HepG2 (cell line): ENCODE measurements around the gene TSNAXIP1. TPM values are rescaled to one million over a fixed set of nuclear protein-coding genes. Genes with fewer than 3 reads are reported as not detected.
A peak's percentile ranks its signal among the peaks of the same experiment; 100 is the strongest.

Experiments
- CSRNP1 ChIP-seq: sonication (generic); formaldehyde crosslinking; IDR thresholded peaks from 2 replicates; pipeline ENCODE4 v1.8.1; 2023; ENCODE audit warnings: mild to moderate bottlenecking, missing genetic modification reagents
- DPF2 ChIP-seq: sonication (generic); formaldehyde crosslinking; IDR thresholded peaks from 2 replicates; pipeline ENCODE4 v1.4.0; 2020; ENCODE audit warnings: mild to moderate bottlenecking, low read depth, missing genetic modification reagents, borderline replicate concordance
- E2F2 ChIP-seq: sonication (generic); formaldehyde crosslinking; IDR thresholded peaks from 2 replicates; pipeline ENCODE4 v1.4.0; 2020; ENCODE audit warnings: missing genetic modification reagents, borderline replicate concordance
- GTF2F1 ChIP-seq: fragments of 150-350 bp; IDR thresholded peaks from 2 replicates; pipeline ENCODE4 v1.6.1; 2014; ENCODE audit warnings: low read length
- HCFC1 ChIP-seq: fragments of 150-350 bp; IDR thresholded peaks from 2 replicates; pipeline ENCODE4 v1.6.1; 2014; ENCODE audit warnings: low read depth, low read length
- HOXA7 ChIP-seq: sonication (generic); formaldehyde crosslinking; IDR thresholded peaks from 2 replicates; pipeline ENCODE4 v1.8.1; 2022; ENCODE audit warnings: mild to moderate bottlenecking, missing genetic modification reagents, moderate library complexity
- MAFF ChIP-seq: IDR thresholded peaks from 2 replicates; pipeline ENCODE4 v1.6.1; 2011; ENCODE audit warnings: low read depth, low read length, improper control_type of control experiment
- PAXIP1 ChIP-seq: sonication (generic); formaldehyde crosslinking; conservative IDR thresholded peaks from 2 replicates; pipeline ENCODE4 v1.4.0; 2020; ENCODE audit warnings: mild to moderate bottlenecking, missing genetic modification reagents, moderate library complexity
- PITX1 ChIP-seq: sonication (generic); formaldehyde crosslinking; IDR thresholded peaks from 2 replicates; pipeline ENCODE4 v1.5.1; 2020; ENCODE audit warnings: mild to moderate bottlenecking, missing genetic modification reagents
- SMC3 ChIP-seq: IDR thresholded peaks from 2 replicates; pipeline ENCODE4 v1.6.1; 2011; ENCODE audit warnings: low read length, improper control_type of control experiment
- TERF1 ChIP-seq: sonication (generic); formaldehyde crosslinking; IDR thresholded peaks from 2 replicates; pipeline ENCODE4 v1.8.0; 2022; ENCODE audit warnings: mild to moderate bottlenecking, missing genetic modification reagents, moderate library complexity
- ZBTB44 ChIP-seq: sonication (generic); formaldehyde crosslinking; IDR thresholded peaks from 2 replicates; pipeline ENCODE4 v1.4.0; 2020; ENCODE audit warnings: missing genetic modification reagents
- ZNF20 ChIP-seq: sonication (generic); formaldehyde crosslinking; IDR thresholded peaks from 2 replicates; pipeline ENCODE4 v1.4.0; 2020; ENCODE audit warnings: mild to moderate bottlenecking, moderate library complexity, missing genetic modification reagents
- ZNF296 ChIP-seq: sonication (generic); formaldehyde crosslinking; conservative IDR thresholded peaks from 2 replicates; pipeline ENCODE4 v1.5.0; 2020; ENCODE audit warnings: mild to moderate bottlenecking, missing genetic modification reagents
- ZNF362 ChIP-seq: sonication (generic); formaldehyde crosslinking; IDR thresholded peaks from 2 replicates; pipeline ENCODE4 v1.4.0; 2020; ENCODE audit warnings: missing genetic modification reagents, mild to moderate bottlenecking, borderline replicate concordance
- ZNF709 ChIP-seq: sonication (generic); formaldehyde crosslinking; IDR thresholded peaks from 2 replicates; pipeline ENCODE4 v1.5.0; 2020; ENCODE audit warnings: mild to moderate bottlenecking, missing genetic modification reagents
- ZNF784 ChIP-seq: sonication (generic); formaldehyde crosslinking; IDR thresholded peaks from 2 replicates; pipeline ENCODE4 v1.5.1; 2020; ENCODE audit warnings: missing genetic modification reagents, mild to moderate bottlenecking, borderline replicate concordance
- polyA plus RNA-seq, 8 experiments: library from polyadenylated mRNA; depleted of rRNA in 3 of 8; stranded (reverse) in 7 of 8; unstranded in 1 of 8; fragments of >200 nt; fragmentation: Illumina TruSeq in 4 of 8; extraction: Trizol in 4 of 8; gene quantifications; 2 replicates each; pipeline versions ENCODE4 v1.2.1 to v1.2.3, GENCODE V29; 2011 to 2016; ENCODE audit warnings: low read depth in 4 of 8, missing spikeins in 1 of 8, mixed read lengths in 1 of 8; ENCODE audit not compliant: insufficient read depth in 1 of 8
- total RNA-seq, 5 experiments: library from RNA; depleted of rRNA; stranded (reverse); fragments of >200 nt; fragmentation: Illumina TruSeq; extraction: Trizol; gene quantifications; 2 replicates each; pipeline ENCODE4 v1.2.3, GENCODE V29; 2016; ENCODE audit warnings: low read depth in 1 of 5

The TSNAXIP1 gene
- total and polyA plus RNA-seq, 2 of the 13 experiments (the other 11 are each of a cell fraction or from before 2014, with no cell fraction given) = 0.37 to 0.86 TPM

GRCh38 chr16:67805718-67806427 is 816 bp upstream of the TSNAXIP1 start (continued):
- TF ChIP-seq TERF1 (CRISPR knock-in tag) = no peak
- TF ChIP-seq ZNF20 = no peak
- no peak for TF ChIP-seq ZNF362
- no peak for TF ChIP-seq ZBTB44 (CRISPR knock-in tag)
- no peak for TF ChIP-seq PAXIP1 (CRISPR knock-in tag)
- TF ChIP-seq MAFF = no peak
- TF ChIP-seq PITX1 (CRISPR knock-in tag) = no peak
- no peak for TF ChIP-seq ZNF296 (CRISPR knock-in tag)
- no peak for TF ChIP-seq ZNF709 (CRISPR knock-in tag)
- no peak for TF ChIP-seq HCFC1
- no peak for TF ChIP-seq DPF2 (CRISPR knock-in tag)
- TF ChIP-seq E2F2 (CRISPR knock-in tag) = 0 out of 2 replicates have a peak, but pooled peaks have one; percentile 26
- no peak for TF ChIP-seq GTF2F1
- TF ChIP-seq SMC3 = 0 out of 2 replicates have a peak, but pooled peaks have one; percentile 0
- no peak for TF ChIP-seq ZNF784
- TF ChIP-seq HOXA7 (CRISPR knock-in tag) = no peak
- TF ChIP-seq CSRNP1 (CRISPR knock-in tag) = 0 out of 2 replicates have a peak, but pooled peaks have one; percentile 23
